ENCODE data around the gene FANCC. TPM values are rescaled to one million over a fixed set of nuclear protein-coding genes. Genes with fewer than 3 reads are reported as not detected.
A peak's percentile ranks its signal among the peaks of the same experiment; 100 is the strongest.

Gene FANCC, protein sequence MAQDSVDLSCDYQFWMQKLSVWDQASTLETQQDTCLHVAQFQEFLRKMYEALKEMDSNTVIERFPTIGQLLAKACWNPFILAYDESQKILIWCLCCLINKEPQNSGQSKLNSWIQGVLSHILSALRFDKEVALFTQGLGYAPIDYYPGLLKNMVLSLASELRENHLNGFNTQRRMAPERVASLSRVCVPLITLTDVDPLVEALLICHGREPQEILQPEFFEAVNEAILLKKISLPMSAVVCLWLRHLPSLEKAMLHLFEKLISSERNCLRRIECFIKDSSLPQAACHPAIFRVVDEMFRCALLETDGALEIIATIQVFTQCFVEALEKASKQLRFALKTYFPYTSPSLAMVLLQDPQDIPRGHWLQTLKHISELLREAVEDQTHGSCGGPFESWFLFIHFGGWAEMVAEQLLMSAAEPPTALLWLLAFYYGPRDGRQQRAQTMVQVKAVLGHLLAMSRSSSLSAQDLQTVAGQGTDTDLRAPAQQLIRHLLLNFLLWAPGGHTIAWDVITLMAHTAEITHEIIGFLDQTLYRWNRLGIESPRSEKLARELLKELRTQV
- 10 to 100 TPM in 1 of 4 donors, 1 to 10 TPM in 3; 4.9 to 20.6 (median 7.1) TPM for polyA plus RNA-seq
- long read RNA-seq, donor 1, full-length matches to known transcripts, result 6 of 6 reads
- long read RNA-seq, donor 1, partial matches to known transcripts, result 0 of 6 reads
- long read RNA-seq, donor 1, other reads (novel, unspliced or antisense), result 0 of 6 reads
- long read RNA-seq, donor 2, full-length matches to known transcripts, result 1 of 1 reads
- long read RNA-seq, donor 2, partial matches to known transcripts, result 0 of 1 reads
- long read RNA-seq, donor 2, other reads (novel, unspliced or antisense), result 0 of 1 reads
- long read RNA-seq, donor 3, full-length matches to known transcripts, result 1 of 1 reads
- long read RNA-seq, donor 3, partial matches to known transcripts, result 0 of 1 reads
- long read RNA-seq, donor 3, other reads (novel, unspliced or antisense), result 0 of 1 reads
- long read RNA-seq, donor 4, result 0 reads
- long read RNA-seq, donor 5, result 0 reads
- long read RNA-seq, donor 6, full-length matches to known transcripts, result 1 of 1 reads
- long read RNA-seq, donor 6, partial matches to known transcripts, result 0 of 1 reads
- long read RNA-seq, donor 6, other reads (novel, unspliced or antisense), result 0 of 1 reads
- long read RNA-seq, donor 7, full-length matches to known transcripts, result 1 of 1 reads
- long read RNA-seq, donor 7, partial matches to known transcripts, result 0 of 1 reads
- long read RNA-seq, donor 7, other reads (novel, unspliced or antisense), result 0 of 1 reads
- long read RNA-seq, donor 8, full-length matches to known transcripts, result 1 of 1 reads
- long read RNA-seq, donor 8, partial matches to known transcripts, result 0 of 1 reads
- long read RNA-seq, donor 8, other reads (novel, unspliced or antisense), result 0 of 1 reads
- long read RNA-seq, donor 9, result 0 reads
- long read RNA-seq, donor 10, result 0 reads

DNA sequence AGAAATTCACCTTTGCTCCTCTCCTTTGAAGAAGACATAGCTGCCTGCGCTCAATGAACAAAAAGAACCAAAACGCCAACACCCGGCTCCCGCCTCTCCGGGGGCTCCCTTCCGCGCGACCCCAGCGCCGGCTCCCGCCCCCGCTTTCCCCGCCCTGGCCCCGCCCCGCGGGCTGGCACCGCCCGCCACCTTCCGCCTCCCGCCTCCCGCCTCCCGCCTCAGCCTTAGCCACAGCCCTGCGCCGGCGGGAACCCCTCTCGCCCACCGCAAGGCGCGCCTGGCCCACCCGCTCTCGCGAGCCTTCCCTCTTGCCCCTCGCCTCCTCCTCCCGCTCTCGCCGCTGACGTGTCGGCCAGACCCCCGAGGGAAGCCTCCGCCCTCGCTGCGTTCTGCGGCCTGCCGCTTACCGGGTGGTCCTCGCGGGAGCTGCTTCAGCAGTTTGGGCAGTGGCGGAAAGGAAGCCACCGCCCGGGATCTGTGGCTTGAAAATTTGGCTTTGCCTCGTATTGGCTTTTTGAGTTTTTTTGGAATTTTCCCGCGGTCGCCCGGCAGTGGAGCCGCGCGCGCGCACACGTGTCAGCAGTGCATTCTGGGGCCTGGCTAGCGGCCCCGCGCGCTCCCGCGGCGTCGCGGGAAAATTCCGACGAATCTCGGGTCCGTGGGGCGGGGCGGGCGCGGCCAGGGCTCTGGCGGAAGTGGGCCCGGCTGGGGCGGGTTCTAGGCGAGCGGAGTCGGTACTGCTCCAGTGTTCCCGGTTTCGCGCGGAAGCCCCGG lies at the start of gene FANCC:
Gene FANCC (minus strand): TSS at position 591 of the 774 bp plus-strand sequence. CDS start 68,418 bp downstream, outside the sequence.
- WGBS, 3 donors, result 0% methylated on average over 67 to 89 of the region's 89 CpGs
- Histone ChIP-seq H3K4me1 (ENCODE audit: control insufficient read depth in 3 of 3, insufficient read depth in 2 of 3, low read depth in 1 of 3, low read length in 2 of 3) (no peaks in the 10 kb centered on the region), H3K27ac (ENCODE audit: low read depth in 1 of 3, low read length in 2 of 3) (peak within 1 kb of the TSS; percentile 84 to 100 (median 99)), H3K27me3 (ENCODE audit: control insufficient read depth in 3 of 3, insufficient read depth in 3 of 3, low read length in 3 of 3) (no peaks in the 10 kb centered on the region), H3K36me3 (ENCODE audit: control insufficient read depth in 3 of 3, insufficient read depth in 2 of 3, low read depth in 1 of 3, low read length in 3 of 3) (peaks cover 0 to 3% (median 0%) of the 10 kb centered on the region in 3 donors), H3K4me3 (ENCODE audit: low read depth in 1 of 3, low read length in 3 of 3) (peak within 1 kb of the TSS; percentile 90 to 98 (median 98)), H3K9me3 (ENCODE audit: control insufficient read depth in 2 of 2, insufficient read depth in 1 of 2, low read depth in 1 of 2, low read length in 1 of 2) (no peaks in the 10 kb centered on the region)
- no peak for FAIRE-seq
- peak; percentile 89 to 96 for DNase-seq

DNA sequence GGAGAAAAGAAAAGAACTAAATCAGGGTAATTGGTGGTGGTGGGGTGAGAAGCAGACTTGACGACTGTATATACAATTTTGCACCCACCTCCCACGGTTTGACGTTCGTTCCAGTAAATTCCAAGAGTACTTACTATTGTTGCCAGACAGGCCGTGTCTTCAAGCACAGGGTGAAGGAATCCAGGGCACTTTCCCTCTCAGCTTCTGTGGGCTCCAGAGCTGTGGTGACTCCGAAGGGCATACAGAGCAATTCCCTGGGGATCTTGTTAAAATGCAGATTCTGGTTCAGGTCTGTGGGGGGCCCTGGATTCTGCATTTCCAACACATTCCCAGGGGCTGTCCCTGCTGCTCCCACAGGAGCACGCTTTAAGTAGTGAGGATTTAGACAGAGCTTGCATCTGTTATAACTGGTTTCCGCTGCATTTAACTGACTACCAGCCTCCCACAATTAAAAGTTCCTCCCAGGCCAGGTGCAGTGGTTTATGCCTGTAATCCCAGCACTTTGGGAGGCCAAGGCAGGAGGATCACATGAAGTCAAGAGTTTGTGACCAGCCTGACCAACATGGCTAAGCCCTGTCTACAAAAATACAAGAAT lies 49.3 kb upstream of the FANCC start:
- Histone ChIP-seq H3K9me3 (ENCODE audit: control insufficient read depth in 2 of 2, insufficient read depth in 1 of 2, low read depth in 1 of 2, low read length in 1 of 2) (no peaks in the 10 kb centered on the region), H3K4me1 (ENCODE audit: control insufficient read depth in 3 of 3, insufficient read depth in 2 of 3, low read depth in 1 of 3, low read length in 2 of 3) (no peaks in the 10 kb centered on the region), H3K4me3 (ENCODE audit: low read depth in 1 of 3, low read length in 3 of 3) (no peak overlapping the region), H3K27me3 (ENCODE audit: control insufficient read depth in 3 of 3, insufficient read depth in 3 of 3, low read length in 3 of 3) (no peaks in the 10 kb centered on the region), H3K36me3 (ENCODE audit: control insufficient read depth in 3 of 3, insufficient read depth in 2 of 3, low read depth in 1 of 3, low read length in 3 of 3) (no peaks in the 10 kb centered on the region), H3K27ac (ENCODE audit: low read depth in 1 of 3, low read length in 2 of 3) (no peak overlapping the region)
- FAIRE-seq (no peak), DNase-seq (no peak)
- WGBS, 3 donors, result 83 to 87% (median 86%) methylated on average over 8 of the region's 8 CpGs

DNA sequence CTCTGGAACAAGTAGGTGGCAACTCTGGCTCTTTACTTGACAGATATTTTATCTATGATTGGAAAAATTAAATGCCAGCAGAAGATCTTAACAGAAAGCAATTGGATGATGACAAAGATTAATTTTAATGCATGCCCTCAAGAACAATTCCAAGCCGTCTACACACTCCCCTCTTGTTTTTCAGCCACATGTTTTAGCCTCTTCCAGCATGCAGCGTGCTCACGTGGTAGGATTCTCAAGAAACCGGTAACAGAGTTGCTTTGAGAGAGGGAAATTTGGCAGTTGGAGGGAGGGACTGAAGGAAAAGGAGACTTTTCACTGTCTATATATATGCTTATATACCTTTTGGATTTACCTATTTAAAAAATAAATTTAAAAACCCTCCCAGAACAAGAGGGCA lies 48.3 kb upstream of the FANCC start:
- no peak for FAIRE-seq
- no peak overlapping the region for H3K4me3 ChIP-seq (ENCODE audit: low read depth in 1 of 3, low read length in 3 of 3)
- WGBS, 3 donors, result 71 to 84% (median 73%) methylated on average over 4 of the region's 4 CpGs
- H3K9me3 ChIP-seq (ENCODE audit: control insufficient read depth in 2 of 2, insufficient read depth in 1 of 2, low read depth in 1 of 2, low read length in 1 of 2), result no peaks in the 10 kb centered on the region
- DNase-seq, result no peak
- no peaks in the 10 kb centered on the region for H3K27me3 ChIP-seq (ENCODE audit: control insufficient read depth in 3 of 3, insufficient read depth in 3 of 3, low read length in 3 of 3)
- H3K27ac ChIP-seq (ENCODE audit: low read depth in 1 of 3, low read length in 2 of 3), result no peak overlapping the region
- no peaks in the 10 kb centered on the region for H3K36me3 ChIP-seq (ENCODE audit: control insufficient read depth in 3 of 3, insufficient read depth in 2 of 3, low read depth in 1 of 3, low read length in 3 of 3)
- H3K4me1 ChIP-seq (ENCODE audit: control insufficient read depth in 3 of 3, insufficient read depth in 2 of 3, low read depth in 1 of 3, low read length in 2 of 3), result no peaks in the 10 kb centered on the region

DNA sequence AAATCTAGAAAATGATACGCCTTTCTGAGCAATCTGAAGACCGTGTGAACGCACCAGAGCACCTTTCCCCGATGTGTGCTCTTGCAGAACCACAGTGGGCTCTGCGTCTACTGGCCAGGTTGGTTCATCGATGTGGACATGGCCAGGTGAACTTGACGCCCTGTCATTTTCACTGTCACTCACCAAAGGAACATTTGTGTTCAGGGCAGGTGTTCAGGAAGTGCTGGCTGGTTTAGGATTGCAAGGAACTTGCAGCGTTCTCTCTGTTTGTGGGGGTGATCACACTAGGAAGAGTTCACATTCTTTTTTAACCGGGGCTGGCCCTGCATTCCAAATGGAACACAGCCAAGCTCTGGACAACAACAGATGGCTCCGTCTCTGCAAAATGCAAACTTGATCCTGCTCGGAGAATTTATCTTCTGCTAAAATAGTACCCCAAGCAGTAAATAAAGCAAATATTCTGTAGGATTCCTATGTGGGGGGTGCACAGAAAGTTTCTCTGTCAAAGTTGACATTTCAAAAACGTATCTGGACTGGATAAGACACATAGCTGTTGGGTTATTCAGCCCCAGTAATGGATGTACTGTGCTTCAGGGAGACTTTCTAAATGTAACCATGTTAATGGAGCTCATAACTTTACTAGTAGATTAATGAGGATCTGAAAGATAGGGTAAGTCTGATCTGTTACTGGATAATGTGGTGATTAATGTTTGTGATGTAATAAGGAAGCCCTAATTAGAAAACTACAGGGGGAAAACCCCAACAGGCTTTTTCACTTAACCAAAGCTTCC lies 45.7 kb upstream of the FANCC start:
- Histone ChIP-seq H3K27me3 (ENCODE audit: control insufficient read depth in 3 of 3, insufficient read depth in 3 of 3, low read length in 3 of 3) (no peaks in the 10 kb centered on the region), H3K9me3 (ENCODE audit: control insufficient read depth in 2 of 2, insufficient read depth in 1 of 2, low read depth in 1 of 2, low read length in 1 of 2) (no peaks in the 10 kb centered on the region), H3K4me3 (ENCODE audit: low read depth in 1 of 3, low read length in 3 of 3) (no peak overlapping the region), H3K36me3 (ENCODE audit: control insufficient read depth in 3 of 3, insufficient read depth in 2 of 3, low read depth in 1 of 3, low read length in 3 of 3) (no peaks in the 10 kb centered on the region), H3K27ac (ENCODE audit: low read depth in 1 of 3, low read length in 2 of 3) (no peak overlapping the region), H3K4me1 (ENCODE audit: control insufficient read depth in 3 of 3, insufficient read depth in 2 of 3, low read depth in 1 of 3, low read length in 2 of 3) (no peaks in the 10 kb centered on the region)
- WGBS, 3 donors, result 68 to 79% (median 70%) methylated on average over 12 of the region's 12 CpGs
- DNase-seq (no peak), FAIRE-seq (no peak)

DNA sequence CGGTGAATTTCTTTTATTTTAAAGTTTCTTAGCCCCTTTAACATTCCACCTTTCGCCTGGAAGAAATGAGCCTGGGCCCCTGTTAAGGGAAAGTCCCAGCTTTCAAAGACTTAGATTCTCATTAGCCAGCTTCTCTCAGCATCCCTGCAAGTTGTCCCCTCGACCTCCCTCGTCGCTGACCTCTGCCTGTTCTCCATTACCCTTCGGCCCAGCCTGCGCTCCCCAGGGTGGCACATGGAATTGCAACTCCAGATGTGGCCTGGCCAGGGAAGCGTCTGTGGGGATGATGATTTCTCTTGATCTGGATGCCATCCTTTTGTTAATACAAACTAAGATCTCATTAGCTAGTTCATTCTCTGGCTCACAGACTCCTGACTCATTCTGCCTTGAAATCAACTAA lies 43.4 kb upstream of the FANCC start:
- H3K36me3 ChIP-seq (ENCODE audit: control insufficient read depth in 3 of 3, insufficient read depth in 2 of 3, low read depth in 1 of 3, low read length in 3 of 3), result no peaks in the 10 kb centered on the region
- H3K4me1 ChIP-seq (ENCODE audit: control insufficient read depth in 3 of 3, insufficient read depth in 2 of 3, low read depth in 1 of 3, low read length in 2 of 3), result no peaks in the 10 kb centered on the region
- 80 to 88% (median 83%) methylated on average over 8 of the region's 8 CpGs for WGBS, 3 donors
- H3K27me3 ChIP-seq (ENCODE audit: control insufficient read depth in 3 of 3, insufficient read depth in 3 of 3, low read length in 3 of 3), result no peaks in the 10 kb centered on the region
- no peak for FAIRE-seq
- no peaks in the 10 kb centered on the region for H3K9me3 ChIP-seq (ENCODE audit: control insufficient read depth in 2 of 2, insufficient read depth in 1 of 2, low read depth in 1 of 2, low read length in 1 of 2)
- no peak for DNase-seq
- H3K4me3 ChIP-seq (ENCODE audit: low read depth in 1 of 3, low read length in 3 of 3), result no peak overlapping the region
- no peak overlapping the region for H3K27ac ChIP-seq (ENCODE audit: low read depth in 1 of 3, low read length in 2 of 3)

DNA sequence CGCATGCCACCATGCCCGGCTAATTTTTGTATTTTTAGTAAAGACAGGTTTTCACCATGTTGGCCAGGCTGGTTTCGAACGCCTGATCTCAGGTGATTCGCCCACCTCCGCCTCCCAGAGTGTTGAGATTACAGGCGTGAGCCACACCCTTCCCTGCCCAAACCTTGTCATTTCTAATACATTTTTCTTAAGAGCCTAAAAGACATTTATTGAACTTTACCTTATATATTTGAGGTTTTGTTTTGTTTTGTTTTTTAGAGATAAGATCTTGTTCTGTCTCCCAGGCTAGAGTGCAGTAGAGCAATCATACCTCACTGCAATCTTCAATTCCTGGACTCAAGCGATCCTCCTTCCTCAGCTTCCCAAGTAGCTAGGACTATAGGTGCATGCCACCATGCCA lies 39.8 kb upstream of the FANCC start:
- no peak for DNase-seq
- Histone ChIP-seq H3K4me3 (ENCODE audit: low read depth in 1 of 3, low read length in 3 of 3) (no peak overlapping the region), H3K36me3 (ENCODE audit: control insufficient read depth in 3 of 3, insufficient read depth in 2 of 3, low read depth in 1 of 3, low read length in 3 of 3) (no peaks in the 10 kb centered on the region), H3K9me3 (ENCODE audit: control insufficient read depth in 2 of 2, insufficient read depth in 1 of 2, low read depth in 1 of 2, low read length in 1 of 2) (no peaks in the 10 kb centered on the region), H3K27me3 (ENCODE audit: control insufficient read depth in 3 of 3, insufficient read depth in 3 of 3, low read length in 3 of 3) (no peaks in the 10 kb centered on the region), H3K4me1 (ENCODE audit: control insufficient read depth in 3 of 3, insufficient read depth in 2 of 3, low read depth in 1 of 3, low read length in 2 of 3) (no peaks in the 10 kb centered on the region), H3K27ac (ENCODE audit: low read depth in 1 of 3, low read length in 2 of 3) (no peak overlapping the region)
- FAIRE-seq, result no peak
- 90 to 92% (median 92%) methylated on average over 8 of the region's 8 CpGs for WGBS, 3 donors

DNA sequence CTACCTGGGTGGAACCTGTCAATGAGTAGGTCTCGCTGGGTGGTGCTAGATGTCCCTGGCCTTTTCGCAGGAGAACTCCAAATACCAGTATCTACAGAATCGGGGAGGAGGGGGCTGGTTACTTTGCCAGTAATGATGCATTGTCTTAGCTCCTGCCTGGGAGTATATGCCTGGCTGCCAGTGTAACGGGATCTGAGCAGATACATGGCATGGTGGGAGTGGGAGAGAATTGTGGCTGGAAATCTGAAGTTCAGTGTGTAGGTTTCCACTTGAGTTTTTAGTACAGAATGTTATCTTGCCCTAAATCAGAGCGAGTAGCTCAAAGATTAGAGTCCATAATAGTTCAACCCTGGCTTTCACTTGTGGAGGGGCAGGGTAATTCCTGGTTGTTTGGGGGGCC lies 38.0 kb upstream of the FANCC start:
- Histone ChIP-seq H3K27me3 (ENCODE audit: control insufficient read depth in 3 of 3, insufficient read depth in 3 of 3, low read length in 3 of 3) (no peaks in the 10 kb centered on the region), H3K27ac (ENCODE audit: low read depth in 1 of 3, low read length in 2 of 3) (no peak overlapping the region), H3K9me3 (ENCODE audit: control insufficient read depth in 2 of 2, insufficient read depth in 1 of 2, low read depth in 1 of 2, low read length in 1 of 2) (no peaks in the 10 kb centered on the region), H3K4me1 (ENCODE audit: control insufficient read depth in 3 of 3, insufficient read depth in 2 of 3, low read depth in 1 of 3, low read length in 2 of 3) (no peaks in the 10 kb centered on the region), H3K4me3 (ENCODE audit: low read depth in 1 of 3, low read length in 3 of 3) (no peak overlapping the region), H3K36me3 (ENCODE audit: control insufficient read depth in 3 of 3, insufficient read depth in 2 of 3, low read depth in 1 of 3, low read length in 3 of 3) (no peaks in the 10 kb centered on the region)
- FAIRE-seq (no peak), DNase-seq (no peak)
- WGBS, 3 donors, result 76 to 81% (median 79%) methylated on average over 5 of the region's 5 CpGs
